ENCODE data around the gene GAD2.
A peak's percentile ranks its signal among the peaks of the same experiment; 100 is the strongest.

GAD2 gene

DNA sequence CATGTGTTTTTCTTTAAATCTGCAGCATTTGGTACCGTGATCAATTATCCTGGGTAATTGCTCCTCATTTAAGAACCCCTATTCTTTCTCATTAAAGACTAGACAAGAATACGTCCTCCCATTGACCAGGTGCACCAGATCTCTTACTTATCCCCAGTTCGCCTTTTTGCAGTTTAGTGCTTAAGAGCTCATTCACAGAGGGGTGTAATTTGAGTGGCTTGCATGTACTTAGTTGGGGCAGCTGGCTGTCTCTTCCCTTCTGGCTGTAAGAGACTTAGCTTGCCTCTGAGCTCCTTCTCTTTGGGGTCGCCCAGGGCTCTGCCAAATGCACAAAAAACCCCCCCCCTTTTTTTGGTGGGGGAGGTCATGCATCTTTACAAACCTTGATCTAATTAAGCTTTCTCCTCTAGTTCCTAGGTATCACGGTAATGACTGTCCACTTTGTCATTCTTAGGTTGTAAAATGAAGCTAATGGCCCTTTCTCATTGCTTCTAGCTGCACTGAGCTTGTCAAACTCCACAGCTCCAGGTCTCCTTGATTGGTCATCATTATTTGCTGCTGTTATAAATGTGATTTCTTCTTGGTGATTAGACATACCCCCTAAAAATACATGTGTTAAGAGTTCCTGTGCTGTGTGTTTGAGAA is 26.3 kb downstream of the GAD2 start:
- DNase-seq (ENCODE audit: low read depth) = no peak
- no peak overlapping the region for H3K4me3 ChIP-seq (ENCODE audit: low read length)
- TF ChIP-seq, protein P1, sequence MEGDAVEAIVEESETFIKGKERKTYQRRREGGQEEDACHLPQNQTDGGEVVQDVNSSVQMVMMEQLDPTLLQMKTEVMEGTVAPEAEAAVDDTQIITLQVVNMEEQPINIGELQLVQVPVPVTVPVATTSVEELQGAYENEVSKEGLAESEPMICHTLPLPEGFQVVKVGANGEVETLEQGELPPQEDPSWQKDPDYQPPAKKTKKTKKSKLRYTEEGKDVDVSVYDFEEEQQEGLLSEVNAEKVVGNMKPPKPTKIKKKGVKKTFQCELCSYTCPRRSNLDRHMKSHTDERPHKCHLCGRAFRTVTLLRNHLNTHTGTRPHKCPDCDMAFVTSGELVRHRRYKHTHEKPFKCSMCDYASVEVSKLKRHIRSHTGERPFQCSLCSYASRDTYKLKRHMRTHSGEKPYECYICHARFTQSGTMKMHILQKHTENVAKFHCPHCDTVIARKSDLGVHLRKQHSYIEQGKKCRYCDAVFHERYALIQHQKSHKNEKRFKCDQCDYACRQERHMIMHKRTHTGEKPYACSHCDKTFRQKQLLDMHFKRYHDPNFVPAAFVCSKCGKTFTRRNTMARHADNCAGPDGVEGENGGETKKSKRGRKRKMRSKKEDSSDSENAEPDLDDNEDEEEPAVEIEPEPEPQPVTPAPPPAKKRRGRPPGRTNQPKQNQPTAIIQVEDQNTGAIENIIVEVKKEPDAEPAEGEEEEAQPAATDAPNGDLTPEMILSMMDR (conservative IDR thresholded peaks at IDR 0.05; ENCODE audit: low read depth, low read length) = no peak

DNA sequence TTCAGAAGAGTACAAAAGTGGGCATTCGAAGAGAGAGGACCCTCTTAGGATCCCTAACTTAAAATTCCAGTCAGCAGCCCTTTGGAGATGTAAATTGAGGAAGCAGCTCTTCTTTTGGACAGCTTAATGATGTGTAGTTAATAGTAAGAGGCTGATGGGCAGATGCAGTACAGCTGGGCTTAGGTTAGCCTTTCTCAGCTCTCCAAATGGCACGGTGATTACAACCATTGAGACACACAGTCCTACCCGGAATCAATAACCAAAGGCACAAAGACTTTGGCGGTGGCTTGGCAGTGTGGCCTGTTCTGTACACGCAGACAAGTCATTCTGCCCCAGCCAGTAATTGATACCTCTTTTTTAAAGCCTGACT is 26.8 kb downstream of the GAD2 start:
- H3K4me3 ChIP-seq (ENCODE audit: low read length) = no peak overlapping the region
- TF ChIP-seq, protein P1 (conservative IDR thresholded peaks at IDR 0.05; ENCODE audit: low read depth, low read length) = no peak

DNA sequence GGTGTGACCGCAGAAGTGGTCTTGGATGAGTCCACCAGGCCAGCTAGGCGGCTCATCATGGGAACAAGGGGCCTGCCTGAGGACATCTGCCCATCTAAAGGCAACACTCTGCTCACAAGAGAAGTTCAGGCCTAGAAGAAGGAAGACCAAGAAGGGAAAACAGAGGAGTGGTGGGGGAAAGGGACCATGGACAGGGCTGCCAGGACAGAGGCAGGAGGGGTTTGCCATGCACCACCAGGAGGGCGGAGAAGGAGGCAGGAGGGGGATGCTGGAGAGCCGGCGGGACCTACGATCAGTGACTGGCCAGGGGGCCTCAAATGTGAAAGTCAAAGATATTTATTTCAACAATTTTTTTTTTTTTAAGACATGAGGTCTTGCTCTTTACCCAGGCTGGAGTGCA is 33.1 kb downstream of the GAD2 start:
- no peak for DNase-seq (ENCODE audit: low read depth)
- H3K4me3 ChIP-seq (ENCODE audit: low read length) = no peak overlapping the region
- TF ChIP-seq, protein P1 (conservative IDR thresholded peaks at IDR 0.05; ENCODE audit: low read depth, low read length) = no peak

More for the DNA sequence above, 26.8 kb downstream of the GAD2 start:
- no peak for DNase-seq (ENCODE audit: low read depth)

DNA sequence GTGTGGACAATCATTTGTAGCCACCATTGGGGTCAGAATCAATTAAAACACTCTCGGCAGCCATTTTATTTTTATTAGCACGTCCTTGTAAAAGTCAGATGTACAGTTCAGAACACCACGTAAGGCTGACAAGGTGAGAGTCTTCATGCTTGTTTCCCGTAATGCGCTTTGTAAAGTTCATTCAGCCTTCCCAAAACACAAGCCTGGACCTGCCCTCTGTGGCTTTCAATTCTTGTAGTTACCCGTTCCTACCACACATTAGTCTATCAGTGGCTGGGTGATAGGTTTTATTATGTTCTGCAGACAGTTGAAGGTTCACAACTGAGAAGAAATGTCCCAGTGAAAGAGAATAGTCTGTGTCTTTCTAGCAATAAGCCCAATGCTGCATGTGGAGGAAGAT is 35.4 kb downstream of the GAD2 start:
- DNase-seq (ENCODE audit: low read depth) = no peak
- TF ChIP-seq, protein P1 (conservative IDR thresholded peaks at IDR 0.05; ENCODE audit: low read depth, low read length) = no peak

DNA sequence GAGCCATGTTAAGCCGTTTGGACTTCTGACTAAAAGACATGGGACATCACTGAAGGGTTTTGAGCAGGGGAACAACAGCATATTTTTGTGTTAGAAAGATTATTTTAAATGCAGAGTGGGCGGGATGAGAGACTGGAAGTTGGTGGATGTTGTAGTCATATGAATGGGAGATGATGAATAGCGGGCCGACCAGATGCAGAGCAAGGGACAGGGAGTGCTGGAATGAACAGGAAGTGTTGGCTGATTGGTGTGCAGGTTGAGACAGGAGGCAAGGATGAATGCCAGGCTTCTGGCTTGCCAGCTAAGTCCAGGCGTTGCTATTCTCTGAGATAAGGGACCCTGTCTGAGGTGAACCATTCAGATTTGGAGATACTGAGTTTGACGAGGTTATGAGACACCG is 38.0 kb downstream of the GAD2 start:
- no peak for DNase-seq (ENCODE audit: low read depth)
- H3K4me3 ChIP-seq (ENCODE audit: low read length) = no peak overlapping the region
- TF ChIP-seq, protein P1 (conservative IDR thresholded peaks at IDR 0.05; ENCODE audit: low read depth, low read length) = no peak

More for the DNA sequence above, 35.4 kb downstream of the GAD2 start:
- no peak overlapping the region for H3K4me3 ChIP-seq (ENCODE audit: low read length)

DNA sequence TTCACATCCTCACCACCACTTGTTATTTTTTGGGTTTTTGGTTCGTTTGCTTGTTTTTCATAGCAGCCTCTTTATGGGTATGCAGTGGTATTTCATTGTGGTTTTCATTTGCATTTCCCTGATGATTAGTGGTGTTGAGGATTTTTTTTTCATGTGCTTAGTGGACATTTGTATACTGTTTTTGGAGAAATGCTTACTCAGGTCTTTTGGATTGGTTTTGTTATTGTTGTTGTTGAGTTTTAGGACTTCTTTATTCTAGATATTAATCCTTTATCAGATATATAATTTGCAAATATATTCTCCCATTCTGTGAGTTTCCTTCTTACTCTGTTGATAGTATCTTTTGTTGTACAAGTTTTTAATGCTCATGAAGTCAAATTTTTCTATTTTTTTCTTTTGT is 42.8 kb downstream of the GAD2 start:
- DNase-seq (ENCODE audit: low read depth) = no peak
- no peak overlapping the region for H3K4me3 ChIP-seq (ENCODE audit: low read length)
- TF ChIP-seq, protein P1 (conservative IDR thresholded peaks at IDR 0.05; ENCODE audit: low read depth, low read length) = no peak

DNA sequence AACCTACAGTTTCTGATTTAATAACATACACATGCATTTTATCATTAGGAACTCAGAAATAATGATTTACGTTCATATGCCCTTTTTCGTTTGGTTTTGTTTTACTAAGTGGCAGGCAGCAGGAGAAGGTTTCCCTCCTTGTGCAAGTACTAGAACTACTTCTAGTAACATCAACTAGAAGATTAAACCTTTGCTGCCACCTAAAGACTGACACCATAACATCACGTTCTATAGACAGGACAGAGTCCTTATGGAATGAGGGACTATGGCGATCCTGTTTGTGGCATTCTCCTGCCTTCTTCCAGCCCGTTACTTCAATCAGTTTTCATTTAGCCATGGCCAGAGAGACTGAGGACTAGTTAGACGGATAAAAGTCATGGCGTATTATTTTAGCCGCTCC is 53.2 kb downstream of the GAD2 start:
- TF ChIP-seq, protein P1 (conservative IDR thresholded peaks at IDR 0.05; ENCODE audit: low read depth, low read length) = peak; percentile 52
- H3K4me3 ChIP-seq (ENCODE audit: low read length) = no peak overlapping the region

More for the DNA sequence above, 53.2 kb downstream of the GAD2 start:
- peak; percentile 25 for DNase-seq (ENCODE audit: low read depth)

Data from retinal pigment epithelial cell (primary cell).